ENCODE results near the gene ITFG1. TPM values are rescaled to one million over a fixed set of nuclear protein-coding genes. Genes with fewer than 3 reads are reported as not detected.

Gene ITFG1
- total and polyA plus RNA-seq, 11 donors: 13.0 to 102 (median 70.1) TPM

GRCh38 chr16:47127541-47127940, 333.3 kb downstream of the ITFG1 start:
- no peak overlapping the region for H3K4me3 ChIP-seq
- no peaks in the 10 kb centered on the region for H3K9me3 ChIP-seq
- no peak for DNase-seq
- WGBS, 4 donors: 92 to 97% (median 95%) methylated on average over 3 of the region's 3 CpGs
- intact Hi-C loops (cut with DNase I): no loop called here
- H3K4me1 ChIP-seq: peaks cover 0 to 3% (median 0%) of the 10 kb centered on the region in 12 donors
- no peaks in the 10 kb centered on the region for H3K27me3 ChIP-seq
- TF ChIP-seq POLR2A (IDR thresholded peaks at IDR 0.05): no peak
- no peak for TF ChIP-seq CTCF (IDR thresholded peaks at IDR 0.05)
- ATAC-seq: no peak
- H3K27ac ChIP-seq: no peak overlapping the region
- H3K36me3 ChIP-seq: no peaks in the 10 kb centered on the region

GRCh38 chr16:47125757-47126156, 335.1 kb downstream of the ITFG1 start:
- ATAC-seq: no peak
- no peak overlapping the region for H3K4me3 ChIP-seq
- no peak overlapping the region for H3K27ac ChIP-seq
- TF ChIP-seq CTCF (IDR thresholded peaks at IDR 0.05): no peak
- no peak for TF ChIP-seq POLR2A (IDR thresholded peaks at IDR 0.05)
- no peaks in the 10 kb centered on the region for H3K27me3 ChIP-seq
- H3K4me1 ChIP-seq: peaks cover 0 to 3% (median 0%) of the 10 kb centered on the region in 12 donors
- H3K9me3 ChIP-seq: no peaks in the 10 kb centered on the region
- H3K36me3 ChIP-seq: no peaks in the 10 kb centered on the region
- intact Hi-C loops (cut with DNase I): no loop called here
- DNase-seq: no peak
- WGBS, 4 donors: 94 to 96% (median 95%) methylated on average over 4 of the region's 4 CpGs

- DNase-seq: no peak
- Histone ChIP-seq H3K4me1 (no peaks in the 10 kb centered on the region), H3K9me3 (no peaks in the 10 kb centered on the region), H3K27ac (no peak overlapping the region), H3K4me3 (no peak overlapping the region), H3K27me3 (no peaks in the 10 kb centered on the region), H3K36me3 (no peaks in the 10 kb centered on the region)
- intact Hi-C loops (cut with DNase I): no loop called here
- WGBS, 4 donors: 94 to 96% (median 95%) methylated on average over 2 of the region's 2 CpGs
- ATAC-seq: no peak
- no peak for TF ChIP-seq POLR2A (IDR thresholded peaks at IDR 0.05)
- no peak for TF ChIP-seq CTCF (IDR thresholded peaks at IDR 0.05)
Measured at GRCh38 chr16:47113130-47113529, 347.7 kb downstream of the ITFG1 start.

GRCh38 chr16:47110939-47111338, 349.9 kb downstream of the ITFG1 start:
- WGBS, 4 donors: 93 to 99% (median 96%) methylated on average over 3 of the region's 3 CpGs
- no peak for ATAC-seq

More at GRCh38 chr16:47110939-47111338, 349.9 kb downstream of the ITFG1 start:
- Histone ChIP-seq H3K9me3 (no peaks in the 10 kb centered on the region), H3K27me3 (no peaks in the 10 kb centered on the region), H3K4me3 (no peak overlapping the region), H3K4me1 (no peaks in the 10 kb centered on the region), H3K27ac (no peak overlapping the region), H3K36me3 (no peaks in the 10 kb centered on the region)
- TF ChIP-seq POLR2A (IDR thresholded peaks at IDR 0.05) (no peak), CTCF (IDR thresholded peaks at IDR 0.05) (no peak)
- intact Hi-C loops (cut with DNase I): no loop called here
- no peak for DNase-seq

Data from heart left ventricle (tissue), 16 donors.